ENCODE measurements around the gene DIPK2B.

The DIPK2B gene

GRCh38 chrX:45157647-45158046 is 43.0 kb downstream of the DIPK2B start:
- no peak for DNase-seq (ENCODE audit: low read depth)

GRCh38 chrX:45154462-45154861 is 46.2 kb downstream of the DIPK2B start:
- no peak for DNase-seq (ENCODE audit: low read depth)

- DNase-seq (ENCODE audit: low read depth), result no peak
Measured at GRCh38 chrX:45154033-45154360, 46.7 kb downstream of the DIPK2B start.
